GM21423 (cell line): Measurements from ENCODE around the gene AP2B1.
A peak's percentile ranks its signal among the peaks of the same experiment; 100 is the strongest.
"Not testable (repeated sequence)": the region's sequence is repeated elsewhere in the genome, so short reads cannot be mapped to it uniquely, and the experiment has no call there.

Experiments used
- ATAC-seq: cut with Tn5 transposase; IDR thresholded peaks from one replicate; pipeline ENCODE4 v1.9.1; 2021; ENCODE audit warnings: mild to moderate bottlenecking, moderate library complexity; ENCODE audit not compliant: unreplicated experiment

The AP2B1 gene

GRCh38 chr17:35744830-35745229 is 157.7 kb downstream of the AP2B1 start:
- ATAC-seq = no peak

DNA sequence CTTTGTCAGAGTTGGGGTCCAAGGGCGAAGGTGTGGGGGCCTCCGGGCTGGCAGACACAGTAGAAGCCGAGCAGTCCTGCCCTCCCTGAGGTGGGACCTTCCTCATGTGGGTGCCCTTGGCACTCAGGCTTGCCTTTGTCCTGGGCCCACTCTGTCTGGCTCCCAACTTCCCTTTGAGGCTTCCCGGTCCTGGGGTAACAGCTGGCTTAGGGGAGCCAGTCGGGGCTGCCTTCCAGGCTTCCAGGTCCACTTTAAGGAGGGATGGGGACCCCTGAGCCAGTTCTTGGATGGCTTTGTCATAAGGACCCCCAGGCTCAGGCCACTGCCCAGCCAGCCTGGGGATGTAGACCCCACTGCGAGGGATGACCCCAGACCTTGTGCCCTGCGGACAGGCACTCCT is 158.1 kb downstream of the AP2B1 start:
- ATAC-seq = no peak

- no peak for ATAC-seq
Measured at GRCh38 chr17:35745749-35746320, 158.7 kb downstream of the AP2B1 start.

GRCh38 chr17:35747540-35748017 is 160.5 kb downstream of the AP2B1 start:
- ATAC-seq = no peak

GRCh38 chr17:35748341-35748841 is 161.3 kb downstream of the AP2B1 start:
- no peak for ATAC-seq

- ATAC-seq = no peak
Measured at GRCh38 chr17:35748979-35749378, 161.9 kb downstream of the AP2B1 start.

DNA sequence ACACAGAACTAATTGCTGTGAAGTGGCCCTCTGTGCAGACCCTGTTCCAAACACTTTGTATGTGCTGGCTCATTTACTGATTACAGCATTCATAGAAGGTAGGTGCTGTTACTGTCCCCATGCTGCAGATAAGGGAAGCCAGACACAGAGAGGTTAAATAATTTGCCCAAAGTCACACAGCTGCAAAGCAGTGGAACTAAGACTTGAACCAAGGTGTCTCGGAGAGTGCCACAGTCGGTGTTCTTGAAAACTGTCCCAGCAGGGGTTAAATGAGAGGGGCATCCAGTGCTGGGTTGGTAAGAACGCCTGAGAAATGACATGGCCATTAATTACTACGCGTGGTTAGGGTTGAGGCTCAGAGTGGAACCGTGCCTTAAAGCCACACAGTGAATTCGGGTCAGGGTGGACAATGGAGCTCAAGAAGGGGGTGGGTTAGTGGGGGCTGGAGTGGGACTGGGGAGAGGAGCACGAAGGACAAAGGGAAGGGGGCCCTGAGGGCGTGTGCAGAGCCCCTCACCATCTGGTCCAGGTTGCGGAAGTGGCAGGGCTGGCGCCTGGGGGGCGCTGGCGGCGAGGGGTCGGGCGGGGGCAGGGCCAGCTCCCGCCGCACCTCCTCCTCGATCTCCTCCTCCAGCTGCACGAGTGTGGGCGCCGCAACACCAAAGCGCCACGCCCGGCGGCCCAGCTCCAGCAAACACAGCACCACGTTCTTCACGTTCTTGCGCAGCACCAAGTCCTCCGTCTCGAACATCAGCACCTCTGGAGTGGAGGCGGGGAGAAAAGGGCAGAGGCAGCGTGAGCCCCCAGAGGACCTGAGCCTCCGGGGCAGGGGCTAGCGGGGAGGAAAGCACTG is 162.7 kb downstream of the AP2B1 start:
- ATAC-seq = no peak

- ATAC-seq = no peak
Measured at GRCh38 chr17:35750526-35751395, 163.6 kb downstream of the AP2B1 start.

- not testable (repeated sequence) for ATAC-seq
Measured at GRCh38 chr17:35751541-35751940, 164.4 kb downstream of the AP2B1 start.

DNA sequence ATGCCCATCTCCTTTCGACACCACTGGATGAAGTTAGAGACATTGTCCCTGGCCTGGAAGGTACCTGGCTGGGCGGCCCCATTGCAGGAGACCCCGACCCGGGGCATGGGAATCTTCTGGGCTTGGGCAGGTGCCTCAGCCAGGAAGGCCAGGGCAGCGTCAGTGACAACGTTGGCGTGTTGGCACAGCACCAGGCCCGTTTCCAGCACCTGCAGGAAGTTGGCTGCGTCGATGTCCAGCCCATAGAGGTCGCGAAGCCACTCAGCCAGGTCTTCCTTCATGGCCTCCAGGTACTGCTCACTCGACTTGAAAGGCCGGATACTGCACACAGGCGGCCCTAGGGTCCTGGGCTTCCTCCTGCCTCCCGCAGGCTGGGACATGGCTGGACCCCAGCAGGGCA is 165.3 kb downstream of the AP2B1 start:
- no peak for ATAC-seq

DNA sequence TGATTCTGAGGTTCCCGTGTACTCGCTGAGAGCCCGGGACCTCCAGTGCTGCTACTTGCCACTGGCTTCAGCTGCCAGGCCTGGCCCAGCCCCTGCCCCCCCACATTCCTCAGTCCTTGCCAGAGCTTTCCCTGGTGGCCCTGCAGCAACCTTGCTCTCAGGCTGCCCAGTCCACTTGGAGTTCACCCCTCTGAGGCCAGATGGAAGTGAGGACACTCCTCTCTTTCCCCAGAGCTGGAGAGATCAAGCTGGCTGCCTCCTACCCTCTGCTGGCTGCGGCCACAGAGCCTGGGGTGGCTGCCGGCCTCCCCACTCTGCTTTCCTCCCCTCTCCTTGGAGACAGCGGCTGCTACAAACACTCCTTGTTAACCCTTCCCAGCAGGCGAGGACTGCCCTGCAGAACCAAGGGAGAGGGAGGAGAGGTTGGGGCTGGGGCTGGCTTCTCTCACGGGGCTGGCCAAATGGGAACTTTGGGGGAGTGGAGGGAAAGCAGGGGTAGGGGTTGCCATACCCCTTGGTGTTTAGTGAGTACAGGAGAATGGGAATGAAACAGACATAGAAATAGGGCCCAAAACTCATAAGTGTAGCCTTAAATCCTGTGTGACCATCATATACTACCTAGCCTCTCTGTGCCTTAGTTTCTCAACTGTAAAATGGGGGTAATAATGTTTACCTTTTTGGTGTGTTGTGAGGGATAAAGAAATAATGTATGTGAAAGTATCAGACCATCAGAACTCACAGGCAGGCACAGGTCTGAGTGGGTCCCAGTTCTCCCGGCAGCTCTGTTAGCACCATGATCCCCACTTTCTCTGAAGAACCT is 166.0 kb downstream of the AP2B1 start, which contains the start of gene GAS2L2:
TSS of gene GAS2L2 (minus strand) at position 295 of the 820 bp plus-strand sequence. CDS start 389 bp downstream, outside the sequence.
- ATAC-seq = no peak

DNA sequence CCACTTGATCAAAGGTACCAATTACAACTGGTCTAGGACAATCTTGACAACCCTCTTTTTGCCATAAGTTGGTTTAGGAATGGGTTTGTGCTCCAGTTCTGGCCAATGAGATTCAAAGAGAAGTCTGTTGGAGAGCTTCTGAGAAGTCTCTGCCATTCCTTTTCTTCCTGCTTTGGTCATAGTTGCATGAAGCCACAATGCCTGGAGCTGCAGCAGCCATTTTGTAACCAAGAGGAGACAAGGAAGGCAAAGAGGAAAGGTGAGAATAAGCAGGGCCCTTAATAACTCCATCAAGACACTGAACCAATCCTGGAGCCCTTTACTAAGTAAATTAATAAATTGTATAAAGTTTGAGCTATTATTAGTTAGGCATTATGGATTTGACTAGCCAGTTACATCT is 170.1 kb downstream of the AP2B1 start:
- ATAC-seq = no peak

GRCh38 chr17:35760587-35760986 is 173.5 kb downstream of the AP2B1 start, which contains the start of gene C17orf50:
TSS of gene C17orf50 (plus strand) at chr17:35760887. CDS start at chr17:35760942, 55 bp downstream.
- no peak for ATAC-seq

DNA sequence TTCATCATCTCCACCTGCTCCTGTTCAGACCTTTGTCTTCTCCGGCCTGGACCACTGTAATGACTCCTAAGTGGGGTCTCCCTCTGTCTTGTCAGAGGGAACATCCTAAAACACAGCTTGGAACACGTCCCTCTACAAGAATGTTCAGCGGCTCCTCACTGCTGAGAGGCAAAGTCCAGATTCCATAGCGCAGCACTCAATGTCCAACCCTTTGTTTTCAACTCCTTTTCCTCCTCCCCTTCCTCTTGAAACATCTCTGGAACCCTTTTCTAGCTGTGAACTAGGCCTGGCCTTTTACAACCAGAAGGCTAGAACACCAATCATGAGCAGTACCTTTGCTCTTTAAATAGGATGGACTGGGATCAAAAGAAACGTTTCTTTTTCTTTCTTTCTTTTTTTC is 174.5 kb downstream of the AP2B1 start:
- ATAC-seq = no peak

GRCh38 chr17:35763767-35764122 is 176.6 kb downstream of the AP2B1 start:
- ATAC-seq = no peak

- ATAC-seq = peak; percentile 91
Measured at GRCh38 chr17:35764123-35764991, 177.2 kb downstream of the AP2B1 start.

GRCh38 chr17:35765086-35765710 is 178.1 kb downstream of the AP2B1 start:
- no peak for ATAC-seq

DNA sequence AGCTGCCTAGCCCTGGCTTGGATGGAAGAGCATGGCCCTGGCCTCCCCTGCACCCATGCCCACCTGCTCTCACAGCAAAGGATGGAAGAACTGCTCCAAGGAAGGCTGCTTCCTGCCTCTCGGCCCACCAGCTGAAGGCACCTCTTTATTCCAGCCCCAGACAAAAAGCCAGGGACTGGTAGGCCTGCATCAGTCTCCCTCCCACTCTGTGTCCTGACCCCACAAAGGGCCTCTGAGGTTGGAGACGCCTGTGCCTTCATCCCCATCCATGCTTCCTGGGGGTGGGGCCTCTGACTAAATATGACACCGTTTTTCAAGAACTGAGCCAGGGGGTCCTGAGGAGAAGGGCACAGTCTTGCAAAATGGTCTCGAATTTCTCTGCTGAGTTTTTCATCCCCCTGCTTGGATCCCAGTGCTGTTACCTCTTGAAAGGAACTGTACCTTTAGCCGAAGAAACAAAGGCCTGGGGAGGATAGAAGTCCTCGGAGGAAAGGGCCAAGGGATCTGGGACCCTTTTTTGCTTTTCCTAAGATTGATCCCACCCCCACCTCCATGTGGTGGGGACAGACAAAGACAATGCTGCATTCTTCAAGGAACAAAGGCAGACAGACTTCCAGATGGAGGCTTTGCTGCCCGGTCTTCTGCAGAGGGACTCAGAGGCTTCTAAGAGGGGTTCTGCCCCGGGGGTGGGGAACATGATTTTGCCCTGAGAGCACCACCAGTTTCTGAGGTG is 178.8 kb downstream of the AP2B1 start:
- ATAC-seq = no peak
